ENCODE data around the gene STAC3. TPM values are rescaled to one million over a fixed set of nuclear protein-coding genes. Genes with fewer than 3 reads are reported as not detected.

STAC3 gene
- polyA plus RNA-seq, 4 donors: 1.1 to 3.8 (median 3.4) TPM

DNA sequence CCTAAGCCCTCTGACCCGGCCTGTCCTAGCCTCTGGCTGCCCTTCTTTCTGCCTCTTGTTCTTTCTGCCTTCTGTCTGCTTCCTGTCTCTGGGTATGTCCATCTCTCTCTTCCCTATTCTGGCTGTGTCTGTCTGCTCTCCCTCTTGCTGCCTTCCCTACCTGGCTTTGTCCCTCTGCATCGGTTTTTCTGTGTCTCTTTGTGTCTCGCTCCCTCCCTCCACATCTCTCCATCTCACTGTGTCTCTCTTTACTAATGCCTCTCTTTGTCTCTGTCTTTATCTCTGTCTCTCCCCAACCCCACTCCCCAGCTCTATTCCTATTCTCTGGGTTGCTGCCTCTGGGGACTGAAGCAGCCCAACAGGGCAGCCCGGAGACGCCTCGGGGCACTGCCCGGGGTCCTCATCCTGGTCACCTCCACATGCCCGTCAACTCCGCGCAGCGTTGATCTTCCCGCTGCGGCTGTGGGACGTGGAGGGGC lies 11.4 kb downstream of the STAC3 start:
- 1 to 6% (median 3%) methylated on average over 14 of the region's 14 CpGs for WGBS, 3 donors
- Histone ChIP-seq H3K36me3 (ENCODE audit: control insufficient read depth in 3 of 3, insufficient read depth in 2 of 3, low read depth in 1 of 3, low read length in 3 of 3) (peaks cover 0 to 11% (median under 1%) of the 10 kb centered on the region in 3 donors), H3K27ac (ENCODE audit: low read depth in 1 of 3, low read length in 2 of 3) (peak overlapping the region in 1 of 3 donors; percentile 22), H3K27me3 (ENCODE audit: control insufficient read depth in 3 of 3, insufficient read depth in 3 of 3, low read length in 3 of 3) (peaks cover 0 to 99% (median 28%) of the 10 kb centered on the region in 3 donors), H3K4me3 (ENCODE audit: low read depth in 1 of 3, low read length in 3 of 3) (peak overlapping the region in 2 of 3 donors; percentile 44), H3K4me1 (ENCODE audit: control insufficient read depth in 3 of 3, insufficient read depth in 2 of 3, low read depth in 1 of 3, low read length in 2 of 3) (peaks cover 2 to 73% (median 3%) of the 10 kb centered on the region in 3 donors), H3K9me3 (ENCODE audit: control insufficient read depth in 2 of 2, insufficient read depth in 1 of 2, low read depth in 1 of 2, low read length in 1 of 2) (peaks cover 0 to 3% of the 10 kb centered on the region in 2 donors)
- DNase-seq (no peak), FAIRE-seq (no peak)

GRCh38 chr12:57238854-57239554 lies 12.0 kb downstream of the STAC3 start:
- Histone ChIP-seq H3K9me3 (ENCODE audit: control insufficient read depth in 2 of 2, insufficient read depth in 1 of 2, low read depth in 1 of 2, low read length in 1 of 2) (peaks cover 0 to 3% of the 10 kb centered on the region in 2 donors), H3K27me3 (ENCODE audit: control insufficient read depth in 3 of 3, insufficient read depth in 3 of 3, low read length in 3 of 3) (peaks cover 0 to 96% (median 28%) of the 10 kb centered on the region in 3 donors), H3K27ac (ENCODE audit: low read depth in 1 of 3, low read length in 2 of 3) (no peak overlapping the region), H3K4me1 (ENCODE audit: control insufficient read depth in 3 of 3, insufficient read depth in 2 of 3, low read depth in 1 of 3, low read length in 2 of 3) (peaks cover 2 to 73% (median 3%) of the 10 kb centered on the region in 3 donors), H3K4me3 (ENCODE audit: low read depth in 1 of 3, low read length in 3 of 3) (peak overlapping the region in 2 of 3 donors; percentile 25 to 32), H3K36me3 (ENCODE audit: control insufficient read depth in 3 of 3, insufficient read depth in 2 of 3, low read depth in 1 of 3, low read length in 3 of 3) (peaks cover under 1 to 17% (median 6%) of the 10 kb centered on the region in 3 donors)
- WGBS, 3 donors: 0 to 2% (median 1%) methylated on average over 44 to 47 of the region's 47 CpGs
- FAIRE-seq (no peak), DNase-seq (peak; percentile 83 to 93)

DNA sequence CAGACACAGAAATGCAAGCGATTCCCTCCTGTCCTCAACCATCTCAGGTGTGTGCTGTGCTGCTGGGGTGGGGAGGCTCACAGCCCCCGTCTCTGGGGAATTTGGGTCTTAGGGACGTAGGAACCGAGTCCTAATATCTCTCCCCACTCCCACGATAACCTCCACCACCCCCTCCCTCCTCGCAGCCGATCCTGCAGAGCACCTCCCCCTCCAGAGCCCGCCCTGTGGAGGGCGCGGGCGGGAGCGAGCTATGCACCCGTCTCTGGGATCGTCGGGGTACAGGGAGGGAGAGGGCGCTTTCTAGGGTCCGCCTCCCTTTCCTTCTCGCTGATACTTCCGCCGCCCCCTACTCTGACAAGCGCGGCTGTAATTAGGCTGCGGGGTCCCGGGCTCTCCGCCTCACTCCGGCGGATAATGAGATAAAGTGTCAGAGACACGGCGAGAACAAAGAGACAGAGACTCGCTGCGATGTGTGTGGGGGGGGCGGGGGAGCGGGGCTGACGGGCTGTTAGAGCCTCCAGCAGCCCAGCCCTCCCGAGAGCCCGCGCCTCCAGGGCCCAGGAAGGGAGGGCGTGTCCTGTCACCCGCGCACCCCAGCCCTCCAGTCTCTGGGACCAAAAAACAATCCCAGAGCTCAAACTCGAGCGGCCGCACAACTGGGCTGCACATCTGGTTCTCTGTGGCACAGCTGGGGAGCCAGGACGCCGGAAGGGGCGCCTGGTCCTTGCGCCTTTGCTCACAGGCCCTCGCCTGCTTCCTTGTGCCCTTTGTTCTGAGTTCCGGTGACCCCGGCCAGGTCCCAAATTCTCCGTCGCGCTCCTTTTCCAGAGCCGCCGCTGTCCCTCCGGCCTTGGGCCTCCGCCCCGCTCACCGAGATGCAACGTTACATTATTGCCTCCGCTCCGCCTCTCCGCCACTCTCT lies 12.8 kb downstream of the STAC3 start:
- peaks cover 0 to 88% (median 27%) of the 10 kb centered on the region in 3 donors for H3K27me3 ChIP-seq (ENCODE audit: control insufficient read depth in 3 of 3, insufficient read depth in 3 of 3, low read length in 3 of 3)
- WGBS, 3 donors: 1 to 3% (median 3%) methylated on average over 56 to 63 of the region's 63 CpGs
- no peak overlapping the region for H3K27ac ChIP-seq (ENCODE audit: low read depth in 1 of 3, low read length in 2 of 3)
- H3K4me3 ChIP-seq (ENCODE audit: low read depth in 1 of 3, low read length in 3 of 3): peak overlapping the region in 2 of 3 donors; percentile 25 to 32
- DNase-seq (peak in 1 of 2 donors; percentile 37), FAIRE-seq (no peak)
- peaks cover 2 to 65% (median 3%) of the 10 kb centered on the region in 3 donors for H3K4me1 ChIP-seq (ENCODE audit: control insufficient read depth in 3 of 3, insufficient read depth in 2 of 3, low read depth in 1 of 3, low read length in 2 of 3)
- H3K9me3 ChIP-seq (ENCODE audit: control insufficient read depth in 2 of 2, insufficient read depth in 1 of 2, low read depth in 1 of 2, low read length in 1 of 2): peaks cover 0 to 3% of the 10 kb centered on the region in 2 donors
- H3K36me3 ChIP-seq (ENCODE audit: control insufficient read depth in 3 of 3, insufficient read depth in 2 of 3, low read depth in 1 of 3, low read length in 3 of 3): peaks cover 6 to 22% (median 13%) of the 10 kb centered on the region in 3 donors

GRCh38 chr12:57237596-57237931 lies 13.4 kb downstream of the STAC3 start:
- Histone ChIP-seq H3K27ac (ENCODE audit: low read depth in 1 of 3, low read length in 2 of 3) (no peak overlapping the region), H3K4me1 (ENCODE audit: control insufficient read depth in 3 of 3, insufficient read depth in 2 of 3, low read depth in 1 of 3, low read length in 2 of 3) (peaks cover 0 to 59% (median 3%) of the 10 kb centered on the region in 3 donors), H3K9me3 (ENCODE audit: control insufficient read depth in 2 of 2, insufficient read depth in 1 of 2, low read depth in 1 of 2, low read length in 1 of 2) (peaks cover 0 to 3% of the 10 kb centered on the region in 2 donors), H3K4me3 (ENCODE audit: low read depth in 1 of 3, low read length in 3 of 3) (no peak overlapping the region), H3K27me3 (ENCODE audit: control insufficient read depth in 3 of 3, insufficient read depth in 3 of 3, low read length in 3 of 3) (peaks cover 0 to 81% (median 23%) of the 10 kb centered on the region in 3 donors), H3K36me3 (ENCODE audit: control insufficient read depth in 3 of 3, insufficient read depth in 2 of 3, low read depth in 1 of 3, low read length in 3 of 3) (peaks cover 9 to 28% (median 17%) of the 10 kb centered on the region in 3 donors)
- DNase-seq (no peak), FAIRE-seq (no peak)
- WGBS, 3 donors: 18 to 41% (median 21%) methylated on average over 5 of the region's 5 CpGs

- H3K27ac ChIP-seq (ENCODE audit: low read depth in 1 of 3, low read length in 2 of 3): no peak overlapping the region
- DNase-seq: peak in 1 of 2 donors; percentile 23
- peaks cover 0 to 3% of the 10 kb centered on the region in 2 donors for H3K9me3 ChIP-seq (ENCODE audit: control insufficient read depth in 2 of 2, insufficient read depth in 1 of 2, low read depth in 1 of 2, low read length in 1 of 2)
- peaks cover 0 to 76% (median 18%) of the 10 kb centered on the region in 3 donors for H3K27me3 ChIP-seq (ENCODE audit: control insufficient read depth in 3 of 3, insufficient read depth in 3 of 3, low read length in 3 of 3)
- WGBS, 3 donors: 13 to 22% (median 21%) methylated on average over 9 of the region's 9 CpGs
- no peak for FAIRE-seq
- H3K4me3 ChIP-seq (ENCODE audit: low read depth in 1 of 3, low read length in 3 of 3): no peak overlapping the region
- H3K36me3 ChIP-seq (ENCODE audit: control insufficient read depth in 3 of 3, insufficient read depth in 2 of 3, low read depth in 1 of 3, low read length in 3 of 3): peaks cover 9 to 33% (median 17%) of the 10 kb centered on the region in 3 donors
- peaks cover 0 to 56% (median 3%) of the 10 kb centered on the region in 3 donors for H3K4me1 ChIP-seq (ENCODE audit: control insufficient read depth in 3 of 3, insufficient read depth in 2 of 3, low read depth in 1 of 3, low read length in 2 of 3)
Observed at GRCh38 chr12:57236925-57237595, 13.9 kb downstream of the STAC3 start.

- DNase-seq (no peak), FAIRE-seq (no peak)
- Histone ChIP-seq H3K27me3 (ENCODE audit: control insufficient read depth in 3 of 3, insufficient read depth in 3 of 3, low read length in 3 of 3) (peaks cover 0 to 69% (median 12%) of the 10 kb centered on the region in 3 donors), H3K4me1 (ENCODE audit: control insufficient read depth in 3 of 3, insufficient read depth in 2 of 3, low read depth in 1 of 3, low read length in 2 of 3) (peaks cover 0 to 50% (median under 1%) of the 10 kb centered on the region in 3 donors), H3K36me3 (ENCODE audit: control insufficient read depth in 3 of 3, insufficient read depth in 2 of 3, low read depth in 1 of 3, low read length in 3 of 3) (peaks cover 9 to 40% (median 17%) of the 10 kb centered on the region in 3 donors), H3K4me3 (ENCODE audit: low read depth in 1 of 3, low read length in 3 of 3) (no peak overlapping the region), H3K9me3 (ENCODE audit: control insufficient read depth in 2 of 2, insufficient read depth in 1 of 2, low read depth in 1 of 2, low read length in 1 of 2) (peaks cover 0 to 3% of the 10 kb centered on the region in 2 donors), H3K27ac (ENCODE audit: low read depth in 1 of 3, low read length in 2 of 3) (no peak overlapping the region)
- WGBS, 3 donors: 14 to 25% (median 17%) methylated on average over 37 to 40 of the region's 40 CpGs
Observed at GRCh38 chr12:57236201-57236924, 14.6 kb downstream of the STAC3 start.

DNA sequence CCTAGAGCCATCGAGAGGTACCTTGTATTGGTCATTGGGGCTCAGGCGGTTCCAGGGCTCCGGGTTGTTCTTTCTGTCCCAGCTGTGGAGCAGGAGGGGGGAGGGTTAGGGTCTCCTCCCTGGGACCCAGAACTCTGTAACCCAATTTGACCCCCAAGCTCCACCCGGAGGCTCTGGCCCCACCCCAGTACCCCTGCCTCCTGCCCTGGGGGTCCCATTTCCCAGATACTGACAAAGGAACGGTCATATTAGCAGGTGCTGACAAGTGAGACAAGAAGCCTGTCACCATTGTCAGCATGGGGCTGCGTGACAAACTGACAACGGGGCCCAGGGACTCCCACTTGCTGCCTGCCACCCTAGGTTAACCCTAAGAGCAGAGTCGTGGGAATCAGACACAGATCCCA lies 15.3 kb downstream of the STAC3 start:
- peaks cover 0 to 47% (median 0%) of the 10 kb centered on the region in 3 donors for H3K4me1 ChIP-seq (ENCODE audit: control insufficient read depth in 3 of 3, insufficient read depth in 2 of 3, low read depth in 1 of 3, low read length in 2 of 3)
- no peak overlapping the region for H3K27ac ChIP-seq (ENCODE audit: low read depth in 1 of 3, low read length in 2 of 3)
- H3K4me3 ChIP-seq (ENCODE audit: low read depth in 1 of 3, low read length in 3 of 3): no peak overlapping the region
- H3K9me3 ChIP-seq (ENCODE audit: control insufficient read depth in 2 of 2, insufficient read depth in 1 of 2, low read depth in 1 of 2, low read length in 1 of 2): peaks cover 0 to 3% of the 10 kb centered on the region in 2 donors
- 60 to 67% (median 62%) methylated on average over 8 of the region's 8 CpGs for WGBS, 3 donors
- FAIRE-seq (no peak), DNase-seq (no peak)
- H3K27me3 ChIP-seq (ENCODE audit: control insufficient read depth in 3 of 3, insufficient read depth in 3 of 3, low read length in 3 of 3): peaks cover 0 to 63% (median 8%) of the 10 kb centered on the region in 3 donors
- H3K36me3 ChIP-seq (ENCODE audit: control insufficient read depth in 3 of 3, insufficient read depth in 2 of 3, low read depth in 1 of 3, low read length in 3 of 3): peaks cover 9 to 47% (median 17%) of the 10 kb centered on the region in 3 donors

Data from small intestine (tissue), 7 donors.